ENCODE measurements around the gene SCNN1A. TPM values are rescaled to one million over a fixed set of nuclear protein-coding genes. Genes with fewer than 3 reads are reported as not detected.

Gene SCNN1A
- total RNA-seq, 3 donors from 2014 or later, result 130 to 402 (median 386) TPM

GRCh38 chr12:6302621-6303020 lies 72.7 kb downstream of the SCNN1A start:
- Histone ChIP-seq H3K4me1 (ENCODE audit: low read depth) (peaks cover 9% of the 10 kb centered on the region), H3K4me3 (no peak overlapping the region), H3K36me3 (ENCODE audit: low read depth) (no peaks in the 10 kb centered on the region), H3K9me3 (no peaks in the 10 kb centered on the region)
- intact Hi-C loops (cut with DNase I, micrococcal nuclease), result no loop called here
- TF ChIP-seq, protein P1, sequence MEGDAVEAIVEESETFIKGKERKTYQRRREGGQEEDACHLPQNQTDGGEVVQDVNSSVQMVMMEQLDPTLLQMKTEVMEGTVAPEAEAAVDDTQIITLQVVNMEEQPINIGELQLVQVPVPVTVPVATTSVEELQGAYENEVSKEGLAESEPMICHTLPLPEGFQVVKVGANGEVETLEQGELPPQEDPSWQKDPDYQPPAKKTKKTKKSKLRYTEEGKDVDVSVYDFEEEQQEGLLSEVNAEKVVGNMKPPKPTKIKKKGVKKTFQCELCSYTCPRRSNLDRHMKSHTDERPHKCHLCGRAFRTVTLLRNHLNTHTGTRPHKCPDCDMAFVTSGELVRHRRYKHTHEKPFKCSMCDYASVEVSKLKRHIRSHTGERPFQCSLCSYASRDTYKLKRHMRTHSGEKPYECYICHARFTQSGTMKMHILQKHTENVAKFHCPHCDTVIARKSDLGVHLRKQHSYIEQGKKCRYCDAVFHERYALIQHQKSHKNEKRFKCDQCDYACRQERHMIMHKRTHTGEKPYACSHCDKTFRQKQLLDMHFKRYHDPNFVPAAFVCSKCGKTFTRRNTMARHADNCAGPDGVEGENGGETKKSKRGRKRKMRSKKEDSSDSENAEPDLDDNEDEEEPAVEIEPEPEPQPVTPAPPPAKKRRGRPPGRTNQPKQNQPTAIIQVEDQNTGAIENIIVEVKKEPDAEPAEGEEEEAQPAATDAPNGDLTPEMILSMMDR (IDR thresholded peaks at IDR 0.05), result no peak
- ATAC-seq, result no peak
- peak in 1 of 3 donors; percentile 18 for DNase-seq

DNA sequence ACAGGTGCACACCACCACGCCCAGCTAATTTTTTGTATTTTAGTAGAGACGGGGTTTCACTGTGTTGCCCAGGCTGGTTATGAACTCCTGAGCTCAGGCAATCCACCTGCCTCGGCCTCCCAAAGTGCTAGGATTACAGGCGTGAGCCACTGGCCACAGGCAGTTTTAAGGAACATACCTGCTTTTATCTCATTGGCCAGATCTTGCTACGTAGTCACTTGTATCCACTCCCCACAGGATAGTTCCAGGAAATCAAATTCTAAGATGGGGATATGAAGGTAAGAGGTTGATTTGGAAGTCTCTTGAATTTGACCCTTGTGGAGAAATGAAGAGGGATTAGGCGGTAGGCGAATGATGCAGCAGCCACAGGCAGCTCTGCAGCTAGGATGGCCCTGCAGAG lies 73.6 kb downstream of the SCNN1A start:
- ATAC-seq, result peak; percentile 11
- H3K9me3 ChIP-seq, result no peaks in the 10 kb centered on the region
- peak in 1 of 3 donors; percentile 20 for DNase-seq
- no peaks in the 10 kb centered on the region for H3K36me3 ChIP-seq (ENCODE audit: low read depth)
- TF ChIP-seq, protein P1 (IDR thresholded peaks at IDR 0.05), result no peak
- H3K4me1 ChIP-seq (ENCODE audit: low read depth), result peaks cover 14% of the 10 kb centered on the region
- no peak overlapping the region for H3K4me3 ChIP-seq
- intact Hi-C loops (cut with DNase I, micrococcal nuclease), result no loop called here

GRCh38 chr12:6297170-6297569 lies 78.2 kb downstream of the SCNN1A start:
- peaks cover 42% of the 10 kb centered on the region for H3K4me1 ChIP-seq (ENCODE audit: low read depth)
- ATAC-seq (no peak), DNase-seq (peak in 1 of 3 donors; percentile 30)
- H3K36me3 ChIP-seq (ENCODE audit: low read depth), result no peaks in the 10 kb centered on the region
- H3K9me3 ChIP-seq, result no peaks in the 10 kb centered on the region
- no peak overlapping the region for H3K4me3 ChIP-seq
- TF ChIP-seq, protein P1 (IDR thresholded peaks at IDR 0.05), result no peak
- intact Hi-C loops (cut with DNase I, micrococcal nuclease), result no loop called here

Other genes with a start within 250 kb of the SCNN1A start
- 100 to 1,000 TPM; 452 to 723 (median 672) TPM for gene CD9, start 175.2 kb downstream of the SCNN1A start, total RNA-seq
- gene PLEKHG6, start 64.9 kb downstream of the SCNN1A start, total RNA-seq, result 100 to 1,000 TPM in 2 of 3 donors, 10 to 100 TPM in 1; 90.4 to 190 (median 128) TPM
- 100 to 1,000 TPM; 166 to 237 (median 211) TPM for gene TNFRSF1A, start 33.5 kb downstream of the SCNN1A start, total RNA-seq
- gene LTBR, start 8.6 kb upstream of the SCNN1A start, total RNA-seq, result 100 to 1,000 TPM; 114 to 142 (median 135) TPM
- gene CD27, start 69.4 kb upstream of the SCNN1A start, total RNA-seq, result 1 to 10 TPM; 1.8 to 5.3 (median 3.9) TPM
- gene TAPBPL, start 76.5 kb upstream of the SCNN1A start, total RNA-seq, result 100 to 1,000 TPM in 1 of 3 donors, 10 to 100 TPM in 2; 40.9 to 107 (median 72.0) TPM
- gene VAMP1, start 95.1 kb upstream of the SCNN1A start, total RNA-seq, result 10 to 100 TPM in 1 of 3 donors, 1 to 10 TPM in 2; 3.8 to 18.7 (median 8.6) TPM
- gene MRPL51, start 117.7 kb upstream of the SCNN1A start, total RNA-seq, result 100 to 1,000 TPM; 119 to 143 (median 136) TPM
- gene NCAPD2, start 118.5 kb upstream of the SCNN1A start, total RNA-seq, result 10 to 100 TPM; 25.5 to 47.0 (median 26.0) TPM
- 1,000 to 10,000 TPM; 1,543 to 3,034 (median 2,070) TPM for gene GAPDH, start 159.0 kb upstream of the SCNN1A start, total RNA-seq
- gene IFFO1, start 180.5 kb upstream of the SCNN1A start, total RNA-seq, result 10 to 100 TPM in 1 of 3 donors, 1 to 10 TPM in 2; 3.6 to 22.4 (median 8.2) TPM
- gene NOP2, start 192.7 kb upstream of the SCNN1A start, total RNA-seq, result 10 to 100 TPM; 26.1 to 32.4 (median 26.6) TPM
- gene CHD4, start 231.8 kb upstream of the SCNN1A start, total RNA-seq, result 100 to 1,000 TPM; 127 to 243 (median 149) TPM

All from mucosa of descending colon (tissue), 3 donors.